Measurements from ENCODE around the gene HOXC10. TPM values are rescaled to one million over a fixed set of nuclear protein-coding genes. Genes with fewer than 3 reads are reported as not detected.

Gene HOXC10
- polyA plus RNA-seq, 1 donor (not counting 4 experiments of a cell fraction or from before 2014, with no cell fraction given): 14.1 TPM

DNA sequence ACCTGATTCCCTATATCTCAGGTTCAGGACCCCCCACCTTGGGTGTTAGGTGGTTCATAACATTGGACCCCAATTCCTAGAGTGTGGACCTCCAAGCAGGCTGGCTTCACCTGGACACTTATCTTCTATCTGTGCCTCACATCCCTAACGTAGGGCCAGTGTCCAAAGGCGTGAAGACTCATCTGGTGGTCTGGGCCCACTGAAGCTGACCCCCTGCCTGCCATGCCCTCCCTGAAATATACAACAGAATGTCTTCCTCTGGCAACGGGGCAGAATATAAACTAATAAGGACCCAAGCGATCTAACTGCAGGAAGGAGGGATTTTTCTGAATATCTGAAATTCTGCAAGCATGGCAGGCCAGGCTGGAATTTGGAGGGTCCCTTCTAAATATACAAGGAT, 40.7 kb upstream of the HOXC10 start:
- no peak for FAIRE-seq
- H4K20me1 ChIP-seq (ENCODE audit: control insufficient read depth, extremely low read depth, insufficient read depth, low read length): no peaks in the 10 kb centered on the region
- no peak for DNase-seq (ENCODE audit: low read depth, low spot score)
- TF ChIP-seq, protein P1, sequence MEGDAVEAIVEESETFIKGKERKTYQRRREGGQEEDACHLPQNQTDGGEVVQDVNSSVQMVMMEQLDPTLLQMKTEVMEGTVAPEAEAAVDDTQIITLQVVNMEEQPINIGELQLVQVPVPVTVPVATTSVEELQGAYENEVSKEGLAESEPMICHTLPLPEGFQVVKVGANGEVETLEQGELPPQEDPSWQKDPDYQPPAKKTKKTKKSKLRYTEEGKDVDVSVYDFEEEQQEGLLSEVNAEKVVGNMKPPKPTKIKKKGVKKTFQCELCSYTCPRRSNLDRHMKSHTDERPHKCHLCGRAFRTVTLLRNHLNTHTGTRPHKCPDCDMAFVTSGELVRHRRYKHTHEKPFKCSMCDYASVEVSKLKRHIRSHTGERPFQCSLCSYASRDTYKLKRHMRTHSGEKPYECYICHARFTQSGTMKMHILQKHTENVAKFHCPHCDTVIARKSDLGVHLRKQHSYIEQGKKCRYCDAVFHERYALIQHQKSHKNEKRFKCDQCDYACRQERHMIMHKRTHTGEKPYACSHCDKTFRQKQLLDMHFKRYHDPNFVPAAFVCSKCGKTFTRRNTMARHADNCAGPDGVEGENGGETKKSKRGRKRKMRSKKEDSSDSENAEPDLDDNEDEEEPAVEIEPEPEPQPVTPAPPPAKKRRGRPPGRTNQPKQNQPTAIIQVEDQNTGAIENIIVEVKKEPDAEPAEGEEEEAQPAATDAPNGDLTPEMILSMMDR (optimal IDR thresholded peaks at IDR 0.05 in 1 of 3, IDR thresholded peaks at IDR 0.05 in 1 of 3, conservative IDR thresholded peaks at IDR 0.05 in 1 of 3; ENCODE audit: extremely low read depth in 1 of 3, insufficient read depth in 2 of 3, low read length in 3 of 3): no peak
- dilution Hi-C loops (cut with MboI; ENCODE audit: extremely low pct_ligation_motif_present, low sequenced_read_pairs): loop anchor here (25.0 kb wide), 1 partner anchor 182 kb away; the partner anchor contains the start of gene CISTR
- no peak overlapping the region for H3K27ac ChIP-seq (ENCODE audit: control insufficient read depth, insufficient read depth, low read length)
- no peak overlapping the region for H3K4me2 ChIP-seq (ENCODE audit: control insufficient read depth, extremely low read depth, insufficient read depth, low read depth, low read length)
- H3K79me2 ChIP-seq (ENCODE audit: control insufficient read depth, insufficient read depth, low read length): peaks cover 19% of the 10 kb centered on the region
- H3K27me3 ChIP-seq (ENCODE audit: control insufficient read depth, extremely low read depth, insufficient read depth, low read length): no peaks in the 10 kb centered on the region
- no peak overlapping the region for H3K4me3 ChIP-seq (ENCODE audit: control insufficient read depth in 2 of 3, extremely low read depth in 1 of 3, insufficient read depth in 2 of 3, low read depth in 1 of 3, low read length in 3 of 3)
- H3K4me1 ChIP-seq (ENCODE audit: control insufficient read depth, extremely low read depth, insufficient read depth, low read length): peaks cover 18% of the 10 kb centered on the region
- peaks cover 6 to 11% of the 10 kb centered on the region in 2 experiments for H3K36me3 ChIP-seq (ENCODE audit: control insufficient read depth in 2 of 2, extremely low read depth in 1 of 2, insufficient read depth in 2 of 2, low read length in 2 of 2)
- no peaks in the 10 kb centered on the region for H3K9me3 ChIP-seq (ENCODE audit: control insufficient read depth, low read depth, low read length)
- no peak overlapping the region for H2AFZ ChIP-seq (ENCODE audit: control insufficient read depth, low read length)
- H3K9me1 ChIP-seq (ENCODE audit: control insufficient read depth, extremely low read depth, insufficient read depth, low read length): peaks cover 5% of the 10 kb centered on the region
- no peak overlapping the region for H3K9ac ChIP-seq (ENCODE audit: control insufficient read depth, extremely low read depth, insufficient read depth, low read length)

DNA sequence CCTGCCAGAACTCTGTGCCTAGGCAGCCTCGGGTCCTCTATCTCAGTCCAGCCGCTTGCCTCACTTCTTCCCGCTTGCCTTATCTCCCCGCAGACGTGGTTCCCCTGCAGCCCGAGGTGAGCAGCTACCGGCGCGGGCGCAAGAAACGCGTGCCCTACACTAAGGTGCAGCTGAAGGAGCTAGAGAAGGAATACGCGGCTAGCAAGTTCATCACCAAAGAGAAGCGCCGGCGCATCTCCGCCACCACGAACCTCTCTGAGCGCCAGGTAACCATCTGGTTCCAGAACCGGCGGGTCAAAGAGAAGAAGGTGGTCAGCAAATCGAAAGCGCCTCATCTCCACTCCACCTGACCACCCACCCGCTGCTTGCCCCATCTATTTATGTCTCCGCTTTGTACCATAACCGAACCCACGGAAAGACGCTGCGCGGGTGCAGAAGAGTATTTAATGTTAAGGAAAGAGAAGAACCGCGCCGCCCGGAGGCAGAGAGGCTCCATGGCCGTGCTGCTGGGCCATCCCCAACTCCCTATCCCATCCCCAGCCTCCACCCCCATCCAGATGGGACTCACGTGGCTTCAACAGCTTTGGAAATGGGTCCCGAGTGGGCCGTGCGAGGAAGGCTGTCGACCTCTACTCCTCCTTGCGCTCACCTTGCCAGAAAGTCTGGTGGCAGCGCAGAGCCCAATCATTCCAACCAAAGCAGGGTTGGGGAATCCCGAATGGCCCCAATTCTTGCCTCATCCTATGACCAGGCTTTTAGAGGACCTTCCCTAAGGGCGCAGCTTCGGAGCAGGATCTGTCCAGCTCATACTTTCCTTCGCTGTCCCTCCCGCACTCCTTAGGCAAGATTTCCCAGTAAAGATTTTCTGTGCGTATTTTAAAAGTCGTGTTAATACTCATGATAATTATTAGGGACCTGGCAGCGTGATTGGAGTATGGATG, 39.8 kb upstream of the HOXC10 start:
- no peak for TF ChIP-seq EZH2 (IDR thresholded peaks at IDR 0.05; ENCODE audit: low read length)
- TF ChIP-seq, protein P1 (optimal IDR thresholded peaks at IDR 0.05 in 1 of 3, IDR thresholded peaks at IDR 0.05 in 1 of 3, conservative IDR thresholded peaks at IDR 0.05 in 1 of 3; ENCODE audit: extremely low read depth in 1 of 3, insufficient read depth in 2 of 3, low read length in 3 of 3): no peak
- Histone ChIP-seq H3K9me3 (ENCODE audit: control insufficient read depth, low read depth, low read length) (no peaks in the 10 kb centered on the region), H3K27me3 (ENCODE audit: control insufficient read depth, extremely low read depth, insufficient read depth, low read length) (peaks cover 7% of the 10 kb centered on the region), H3K9me1 (ENCODE audit: control insufficient read depth, extremely low read depth, insufficient read depth, low read length) (peaks cover 5% of the 10 kb centered on the region), H3K36me3 (ENCODE audit: control insufficient read depth in 2 of 2, extremely low read depth in 1 of 2, insufficient read depth in 2 of 2, low read length in 2 of 2) (peaks cover 6 to 11% of the 10 kb centered on the region in 2 experiments), H3K4me3 (ENCODE audit: control insufficient read depth in 2 of 3, extremely low read depth in 1 of 3, insufficient read depth in 2 of 3, low read depth in 1 of 3, low read length in 3 of 3) (no peak overlapping the region), H3K9ac (ENCODE audit: control insufficient read depth, extremely low read depth, insufficient read depth, low read length) (no peak overlapping the region), H2AFZ (ENCODE audit: control insufficient read depth, low read length) (no peak overlapping the region), H3K4me2 (ENCODE audit: control insufficient read depth, extremely low read depth, insufficient read depth, low read depth, low read length) (no peak overlapping the region), H3K27ac (ENCODE audit: control insufficient read depth, insufficient read depth, low read length) (no peak overlapping the region), H3K4me1 (ENCODE audit: control insufficient read depth, extremely low read depth, insufficient read depth, low read length) (peaks cover 20% of the 10 kb centered on the region), H4K20me1 (ENCODE audit: control insufficient read depth, extremely low read depth, insufficient read depth, low read length) (no peaks in the 10 kb centered on the region), H3K79me2 (ENCODE audit: control insufficient read depth, insufficient read depth, low read length) (peaks cover 16% of the 10 kb centered on the region)
- dilution Hi-C loops (cut with MboI; ENCODE audit: extremely low pct_ligation_motif_present, low sequenced_read_pairs): loop anchor here (25.0 kb wide), 1 partner anchor 183 kb away; the partner anchor contains the start of gene CISTR
- no peak for FAIRE-seq
- no peak for DNase-seq (ENCODE audit: low read depth, low spot score)

All from keratinocyte (primary cell).